MG63 (cell line): ENCODE results near the gene CADM1. TPM values are rescaled to one million over a fixed set of nuclear protein-coding genes. Genes with fewer than 3 reads are reported as not detected.

Experiments used
- DNase-seq: peaks from one replicate; pipeline ENCODE4 v3.0.0-alpha.2; 2020
- H3K27me3 ChIP-seq: fragments of 250-450 bp; sonication (Bioruptor Pico); 2 replicates; pipeline ENCODE4 v1.5.1; 2020; ENCODE audit warnings: mild to moderate bottlenecking, moderate library complexity
- H3K36me3 ChIP-seq: fragments of 250-450 bp; sonication (Bioruptor Pico); 2 replicates; pipeline ENCODE4 v1.5.1; 2020; ENCODE audit warnings: mild to moderate bottlenecking, moderate library complexity
- H3K4me3 ChIP-seq: fragments of 250-450 bp; sonication (Bioruptor Pico); 2 replicates; pipeline ENCODE4 v1.5.1; 2020; ENCODE audit warnings: mild to moderate bottlenecking, moderate library complexity
- H3K9me3 ChIP-seq: fragments of 250-450 bp; sonication (Bioruptor Pico); 2 replicates; pipeline ENCODE4 v1.5.1; 2020; ENCODE audit warnings: mild to moderate bottlenecking, moderate library complexity
- total RNA-seq: library from RNA; depleted of rRNA; stranded (reverse); fragments of >200 nt; shearing (Covaris generic); gene quantifications from 2 replicates; pipeline ENCODE4 v1.2.3, GENCODE V29; 2014; ENCODE audit warnings: low replicate concordance

CADM1 gene
- total RNA-seq, 1 experiment from 2014 or later, result 34.4 TPM

GRCh38 chr11:115180272-115180671 is 323.9 kb downstream of the CADM1 start:
- Histone ChIP-seq H3K27me3 (no peaks in the 10 kb centered on the region), H3K36me3 (no peaks in the 10 kb centered on the region), H3K9me3 (no peaks in the 10 kb centered on the region), H3K4me3 (no peak overlapping the region)
- no peak for DNase-seq

GRCh38 chr11:115179636-115180035 is 324.6 kb downstream of the CADM1 start:
- Histone ChIP-seq H3K27me3 (no peaks in the 10 kb centered on the region), H3K4me3 (no peak overlapping the region), H3K36me3 (no peaks in the 10 kb centered on the region), H3K9me3 (no peaks in the 10 kb centered on the region)
- DNase-seq, result no peak

GRCh38 chr11:115178705-115179104 is 325.5 kb downstream of the CADM1 start:
- H3K4me3 ChIP-seq, result no peak overlapping the region
- DNase-seq, result no peak
- H3K36me3 ChIP-seq, result no peaks in the 10 kb centered on the region
- no peaks in the 10 kb centered on the region for H3K9me3 ChIP-seq
- no peaks in the 10 kb centered on the region for H3K27me3 ChIP-seq

- no peaks in the 10 kb centered on the region for H3K9me3 ChIP-seq
- no peaks in the 10 kb centered on the region for H3K36me3 ChIP-seq
- H3K27me3 ChIP-seq, result no peaks in the 10 kb centered on the region
- H3K4me3 ChIP-seq, result no peak overlapping the region
- DNase-seq, result no peak
Measured at GRCh38 chr11:115173136-115173535, 331.1 kb downstream of the CADM1 start.

- H3K36me3 ChIP-seq, result no peaks in the 10 kb centered on the region
- H3K9me3 ChIP-seq, result no peaks in the 10 kb centered on the region
- DNase-seq, result no peak
- H3K4me3 ChIP-seq, result no peak overlapping the region
- H3K27me3 ChIP-seq, result no peaks in the 10 kb centered on the region
Measured at GRCh38 chr11:115170133-115170815, 333.9 kb downstream of the CADM1 start.

- DNase-seq, result no peak
- no peaks in the 10 kb centered on the region for H3K27me3 ChIP-seq
- H3K9me3 ChIP-seq, result no peaks in the 10 kb centered on the region
- no peaks in the 10 kb centered on the region for H3K36me3 ChIP-seq
- H3K4me3 ChIP-seq, result no peak overlapping the region
Measured at GRCh38 chr11:115169251-115169650, 335.0 kb downstream of the CADM1 start.

GRCh38 chr11:115168686-115169085 is 335.5 kb downstream of the CADM1 start:
- DNase-seq, result no peak
- no peaks in the 10 kb centered on the region for H3K36me3 ChIP-seq
- no peak overlapping the region for H3K4me3 ChIP-seq
- H3K27me3 ChIP-seq, result no peaks in the 10 kb centered on the region
- no peaks in the 10 kb centered on the region for H3K9me3 ChIP-seq

GRCh38 chr11:115168229-115168671 is 336.0 kb downstream of the CADM1 start:
- H3K9me3 ChIP-seq, result no peaks in the 10 kb centered on the region
- no peaks in the 10 kb centered on the region for H3K36me3 ChIP-seq
- H3K4me3 ChIP-seq, result no peak overlapping the region
- no peaks in the 10 kb centered on the region for H3K27me3 ChIP-seq
- no peak for DNase-seq

- H3K9me3 ChIP-seq, result no peaks in the 10 kb centered on the region
- H3K36me3 ChIP-seq, result no peaks in the 10 kb centered on the region
- no peaks in the 10 kb centered on the region for H3K27me3 ChIP-seq
- no peak overlapping the region for H3K4me3 ChIP-seq
- no peak for DNase-seq
Measured at GRCh38 chr11:115167456-115167855, 336.8 kb downstream of the CADM1 start.

GRCh38 chr11:115166820-115167219 is 337.4 kb downstream of the CADM1 start:
- no peaks in the 10 kb centered on the region for H3K9me3 ChIP-seq
- no peaks in the 10 kb centered on the region for H3K27me3 ChIP-seq
- no peaks in the 10 kb centered on the region for H3K36me3 ChIP-seq
- no peak for DNase-seq
- H3K4me3 ChIP-seq, result no peak overlapping the region

- Histone ChIP-seq H3K27me3 (no peaks in the 10 kb centered on the region), H3K36me3 (no peaks in the 10 kb centered on the region), H3K9me3 (no peaks in the 10 kb centered on the region), H3K4me3 (no peak overlapping the region)
- peak; percentile 39 for DNase-seq
Measured at GRCh38 chr11:115164774-115165173, 339.4 kb downstream of the CADM1 start.

- Histone ChIP-seq H3K4me3 (no peak overlapping the region), H3K27me3 (no peaks in the 10 kb centered on the region), H3K36me3 (no peaks in the 10 kb centered on the region), H3K9me3 (no peaks in the 10 kb centered on the region)
- no peak for DNase-seq
Measured at GRCh38 chr11:115162919-115163318, 341.3 kb downstream of the CADM1 start.

GRCh38 chr11:115161876-115162275 is 342.3 kb downstream of the CADM1 start:
- H3K27me3 ChIP-seq, result no peaks in the 10 kb centered on the region
- no peaks in the 10 kb centered on the region for H3K36me3 ChIP-seq
- no peak for DNase-seq

GRCh38 chr11:115159207-115159606 is 345.0 kb downstream of the CADM1 start:
- no peak overlapping the region for H3K4me3 ChIP-seq
- no peak for DNase-seq
- H3K27me3 ChIP-seq, result no peaks in the 10 kb centered on the region
- H3K9me3 ChIP-seq, result no peaks in the 10 kb centered on the region
- H3K36me3 ChIP-seq, result no peaks in the 10 kb centered on the region

More at GRCh38 chr11:115161876-115162275, 342.3 kb downstream of the CADM1 start:
- Histone ChIP-seq H3K9me3 (no peaks in the 10 kb centered on the region), H3K4me3 (no peak overlapping the region)

- H3K27me3 ChIP-seq, result no peaks in the 10 kb centered on the region
- H3K9me3 ChIP-seq, result no peaks in the 10 kb centered on the region
- no peak for DNase-seq
- H3K4me3 ChIP-seq, result no peak overlapping the region
- no peaks in the 10 kb centered on the region for H3K36me3 ChIP-seq
Measured at GRCh38 chr11:115158053-115158452, 346.2 kb downstream of the CADM1 start.

- Histone ChIP-seq H3K9me3 (no peaks in the 10 kb centered on the region), H3K27me3 (no peaks in the 10 kb centered on the region), H3K4me3 (no peak overlapping the region), H3K36me3 (no peaks in the 10 kb centered on the region)
- DNase-seq, result no peak
Measured at GRCh38 chr11:115157247-115157646, 347.0 kb downstream of the CADM1 start.

- no peaks in the 10 kb centered on the region for H3K27me3 ChIP-seq
- H3K36me3 ChIP-seq, result no peaks in the 10 kb centered on the region
- no peak overlapping the region for H3K4me3 ChIP-seq
- H3K9me3 ChIP-seq, result no peaks in the 10 kb centered on the region
- no peak for DNase-seq
Measured at GRCh38 chr11:115155978-115156377, 348.2 kb downstream of the CADM1 start.

GRCh38 chr11:115155320-115155719 is 348.9 kb downstream of the CADM1 start:
- DNase-seq, result no peak
- Histone ChIP-seq H3K27me3 (no peaks in the 10 kb centered on the region), H3K9me3 (no peaks in the 10 kb centered on the region), H3K36me3 (no peaks in the 10 kb centered on the region), H3K4me3 (no peak overlapping the region)
